Adrenal gland (tissue), 5 donors: ENCODE measurements around the gene TRPV5.

Experiments
- POLR2A ChIP-seq, 2 donors: fragments of 450-650 bp; IDR thresholded peaks; one replicate each; pipeline ENCODE4 v1.6.1; 2017; ENCODE audit warnings: antibody characterized with exemption in 2 of 2, mild to moderate bottlenecking in 2 of 2, moderate library complexity in 1 of 2
- TF ChIP-seq, protein P1 (sequence below), 6 experiments: fragments of 450-650 bp in 4 of 6; fragments of 200-600 bp in 2 of 6; sonication (generic) in 1 of 6; IDR thresholded peaks; 1 replicate in 5 of 6; 2 replicates in 1 of 6; pipeline versions ENCODE4 v1.5.1 to v1.8.0; 2016 to 2021; ENCODE audit warnings: antibody characterized with exemption in 6 of 6, mild to moderate bottlenecking in 2 of 6, moderate library complexity in 1 of 6
- donor health status: DM: no; HTN: no; CAD: no.

DNA sequence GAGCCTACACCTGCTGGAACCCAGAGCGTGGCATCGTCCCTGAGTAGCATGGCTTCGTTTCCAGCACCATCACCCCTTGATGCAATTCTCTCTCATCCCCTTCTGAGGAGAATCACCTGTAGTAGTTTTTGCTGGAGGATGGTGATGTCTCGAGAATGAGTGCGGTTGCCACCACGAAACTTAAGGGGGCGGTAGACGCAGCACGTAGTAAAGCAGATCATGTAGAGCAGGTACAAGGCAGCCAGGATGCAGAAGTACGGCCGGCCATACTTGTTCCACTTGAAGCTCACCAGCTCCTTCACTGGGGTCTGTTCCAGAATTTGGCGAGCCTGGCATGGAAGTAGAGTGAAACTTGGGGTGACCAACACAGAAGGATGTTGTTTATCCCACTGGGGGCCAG lies 8.1 kb downstream of the TRPV5 start:
- no peak for TF ChIP-seq POLR2A (IDR thresholded peaks at IDR 0.05)
- TF ChIP-seq, protein P1, sequence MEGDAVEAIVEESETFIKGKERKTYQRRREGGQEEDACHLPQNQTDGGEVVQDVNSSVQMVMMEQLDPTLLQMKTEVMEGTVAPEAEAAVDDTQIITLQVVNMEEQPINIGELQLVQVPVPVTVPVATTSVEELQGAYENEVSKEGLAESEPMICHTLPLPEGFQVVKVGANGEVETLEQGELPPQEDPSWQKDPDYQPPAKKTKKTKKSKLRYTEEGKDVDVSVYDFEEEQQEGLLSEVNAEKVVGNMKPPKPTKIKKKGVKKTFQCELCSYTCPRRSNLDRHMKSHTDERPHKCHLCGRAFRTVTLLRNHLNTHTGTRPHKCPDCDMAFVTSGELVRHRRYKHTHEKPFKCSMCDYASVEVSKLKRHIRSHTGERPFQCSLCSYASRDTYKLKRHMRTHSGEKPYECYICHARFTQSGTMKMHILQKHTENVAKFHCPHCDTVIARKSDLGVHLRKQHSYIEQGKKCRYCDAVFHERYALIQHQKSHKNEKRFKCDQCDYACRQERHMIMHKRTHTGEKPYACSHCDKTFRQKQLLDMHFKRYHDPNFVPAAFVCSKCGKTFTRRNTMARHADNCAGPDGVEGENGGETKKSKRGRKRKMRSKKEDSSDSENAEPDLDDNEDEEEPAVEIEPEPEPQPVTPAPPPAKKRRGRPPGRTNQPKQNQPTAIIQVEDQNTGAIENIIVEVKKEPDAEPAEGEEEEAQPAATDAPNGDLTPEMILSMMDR (IDR thresholded peaks at IDR 0.05) = no peak
